HEK293 (cell line): ENCODE results near the gene SGTB.
A peak's percentile ranks its signal among the peaks of the same experiment; 100 is the strongest.

Source experiments
- CTCF ChIA-PET: fragments of 350-600 bp; formaldehyde crosslinking; extraction: SDS; loops from one replicate; lab custom pipeline; 2021; ENCODE audit warnings: antibody characterized with exemption; lab: Yijun Ruan, JAX
- POLR2A ChIA-PET: fragments of 300-600 bp; formaldehyde crosslinking; extraction: SDS; loops from one replicate; lab custom pipeline; 2020; ENCODE audit warnings: antibody characterized with exemption, inconsistent platforms; lab: Yijun Ruan, JAX
- H3K27ac ChIP-seq: fragments of 200-500 bp; sonication (Bioruptor generic); 2 replicates; pipeline ENCODE4 v1.5.1; 2014; ENCODE audit warnings: low read depth, low read length, control low read depth, inconsistent platforms; ENCODE audit errors: extremely low read depth
- H3K36me3 ChIP-seq, 2 experiments: fragments of 200-500 bp in 1 of 2; sonication (Bioruptor generic) in 1 of 2; 1 replicate in 1 of 2; 2 replicates in 1 of 2; pipeline ENCODE4 v1.5.1; 2014 to 2017; ENCODE audit warnings: inconsistent platforms in 2 of 2, low read length in 2 of 2; ENCODE audit not compliant: control insufficient read depth in 2 of 2, insufficient read depth in 1 of 2
- H3K4me1 ChIP-seq: fragments of 200-500 bp; sonication (Bioruptor generic); 2 replicates; pipeline ENCODE4 v1.5.1; 2014; ENCODE audit warnings: mild to moderate bottlenecking, low read length, inconsistent platforms; ENCODE audit not compliant: control insufficient read depth, insufficient read depth
- H3K4me3 ChIP-seq: 2 replicates; pipeline ENCODE4 v1.5.1; 2011; ENCODE audit warnings: low read depth, mild to moderate bottlenecking, control low read depth, low read length, moderate library complexity
- H3K9me3 ChIP-seq: fragments of 200-500 bp; sonication (Bioruptor generic); 2 replicates; pipeline ENCODE4 v1.5.1; 2014; ENCODE audit warnings: low read depth, low read length, inconsistent platforms; ENCODE audit not compliant: control insufficient read depth, insufficient read depth
- HOXD13 ChIP-seq: sonication (generic); formaldehyde crosslinking; IDR thresholded peaks from 2 replicates; pipeline ENCODE4 v1.8.0; 2022; ENCODE audit warnings: missing genetic modification reagents, borderline replicate concordance
- KLF10 ChIP-seq: fragments of 450-650 bp; IDR thresholded peaks from 2 replicates; pipeline ENCODE4 v1.5.1; 2018; ENCODE audit warnings: missing biosample characterization, mild to moderate bottlenecking, missing genetic modification characterization
- PRDM1 ChIP-seq: fragments of 450-650 bp; formaldehyde crosslinking; IDR thresholded peaks from 2 replicates; pipeline ENCODE4; 2016; ENCODE audit warnings: missing biosample characterization, missing genetic modification characterization
- RBAK ChIP-seq: fragments of 450-650 bp; formaldehyde crosslinking; IDR thresholded peaks from 2 replicates; pipeline ENCODE4 v1.5.1; 2016; ENCODE audit warnings: missing biosample characterization, missing genetic modification characterization
- SP3 ChIP-seq: fragments of 450-650 bp; formaldehyde crosslinking; IDR thresholded peaks from 2 replicates; pipeline ENCODE4 v1.5.1; 2016; ENCODE audit warnings: missing biosample characterization, missing genetic modification characterization
- SP7 ChIP-seq: fragments of 450-650 bp; formaldehyde crosslinking; IDR thresholded peaks from 2 replicates; pipeline ENCODE4 v1.5.1; 2016; ENCODE audit warnings: missing biosample characterization, missing genetic modification characterization
- TRIM28 ChIP-seq: IDR thresholded peaks from 2 replicates; pipeline ENCODE4 v1.6.1; 2011; ENCODE audit warnings: low read length, control low read depth, borderline replicate concordance
- WT1 ChIP-seq: fragments of 450-650 bp; formaldehyde crosslinking; IDR thresholded peaks from 2 replicates; pipeline ENCODE4 v1.5.1; 2016; ENCODE audit warnings: missing biosample characterization, missing genetic modification characterization
- ZFHX2 ChIP-seq: fragments of 450-650 bp; formaldehyde crosslinking; conservative IDR thresholded peaks from 2 replicates; pipeline ENCODE4 v1.5.1; 2016; ENCODE audit warnings: missing biosample characterization, missing genetic modification characterization
- ZFP37 ChIP-seq: fragments of 450-650 bp; formaldehyde crosslinking; IDR thresholded peaks from 2 replicates; pipeline ENCODE4 v1.5.1; 2016; ENCODE audit warnings: missing biosample characterization, missing genetic modification characterization
- ZNF223 ChIP-seq: fragments of 450-650 bp; formaldehyde crosslinking; IDR thresholded peaks from 2 replicates; pipeline ENCODE4 v1.5.1; 2016; ENCODE audit warnings: missing biosample characterization, missing genetic modification characterization
- ZNF324 ChIP-seq: fragments of 450-650 bp; formaldehyde crosslinking; IDR thresholded peaks from 2 replicates; pipeline ENCODE4 v1.5.1; 2016; ENCODE audit warnings: missing biosample characterization, missing genetic modification characterization
- ZNF518A ChIP-seq: fragments of 450-650 bp; formaldehyde crosslinking; conservative IDR thresholded peaks from 2 replicates; pipeline ENCODE4 v1.5.1; 2016; ENCODE audit warnings: low read depth, missing biosample characterization, missing genetic modification characterization
- ZNF596 ChIP-seq: fragments of 450-650 bp; IDR thresholded peaks from 2 replicates; pipeline ENCODE4 v1.5.0; 2018; ENCODE audit warnings: missing biosample characterization, mild to moderate bottlenecking, missing genetic modification characterization, moderate library complexity
- ZNF626 ChIP-seq: fragments of 450-650 bp; sonication (Bioruptor Pico); formaldehyde crosslinking; IDR thresholded peaks from 2 replicates; pipeline ENCODE4 v1.5.1; 2018; ENCODE audit warnings: missing biosample characterization, missing genetic modification characterization, inconsistent platforms
- ZNF704 ChIP-seq: fragments of 450-650 bp; formaldehyde crosslinking; IDR thresholded peaks from 2 replicates; pipeline ENCODE4 v1.5.1; 2016; ENCODE audit warnings: missing biosample characterization, missing genetic modification characterization
- ZSCAN30 ChIP-seq: fragments of 450-650 bp; IDR thresholded peaks from 2 replicates; pipeline ENCODE4 v1.5.1; 2018; ENCODE audit warnings: missing biosample characterization, mild to moderate bottlenecking, missing genetic modification characterization, moderate library complexity
- TF ChIP-seq, protein P1 (sequence below): fragments of 450-650 bp; formaldehyde crosslinking; IDR thresholded peaks from 2 replicates; pipeline ENCODE4 v1.5.1; 2016; ENCODE audit warnings: missing biosample characterization, missing genetic modification characterization
- TF ChIP-seq, protein P2 (sequence below): fragments of 450-650 bp; formaldehyde crosslinking; IDR thresholded peaks from 2 replicates; pipeline ENCODE4 v1.5.1; 2016; ENCODE audit warnings: missing biosample characterization, missing genetic modification characterization
- TF ChIP-seq, protein P3 (sequence below): fragments of 450-650 bp; formaldehyde crosslinking; IDR thresholded peaks from 2 replicates; pipeline ENCODE4 v1.5.1; 2016; ENCODE audit warnings: missing biosample characterization, missing genetic modification characterization

Gene SGTB

DNA sequence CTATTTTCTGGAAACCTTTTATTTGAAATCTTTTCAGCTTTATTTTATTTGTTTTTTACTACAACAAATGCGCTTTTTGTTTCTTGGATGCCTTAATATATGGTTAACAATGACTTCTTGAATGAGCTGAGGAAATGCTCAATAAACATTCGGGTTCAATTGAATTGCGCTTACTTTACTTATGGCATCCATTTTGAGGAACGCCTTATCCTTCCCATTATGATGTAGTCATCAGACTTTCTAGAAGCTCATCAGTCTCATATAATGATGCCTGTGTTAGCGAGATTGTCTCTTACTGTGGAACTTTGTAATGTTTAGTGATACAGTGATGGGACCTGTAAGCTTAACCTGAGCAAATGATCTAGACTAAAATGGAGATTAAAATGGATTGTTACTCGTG is 96.2 kb downstream of the SGTB start (continued):
- TF ChIP-seq ZSCAN30 (tag by site-specific recombination) = no peak

DNA sequence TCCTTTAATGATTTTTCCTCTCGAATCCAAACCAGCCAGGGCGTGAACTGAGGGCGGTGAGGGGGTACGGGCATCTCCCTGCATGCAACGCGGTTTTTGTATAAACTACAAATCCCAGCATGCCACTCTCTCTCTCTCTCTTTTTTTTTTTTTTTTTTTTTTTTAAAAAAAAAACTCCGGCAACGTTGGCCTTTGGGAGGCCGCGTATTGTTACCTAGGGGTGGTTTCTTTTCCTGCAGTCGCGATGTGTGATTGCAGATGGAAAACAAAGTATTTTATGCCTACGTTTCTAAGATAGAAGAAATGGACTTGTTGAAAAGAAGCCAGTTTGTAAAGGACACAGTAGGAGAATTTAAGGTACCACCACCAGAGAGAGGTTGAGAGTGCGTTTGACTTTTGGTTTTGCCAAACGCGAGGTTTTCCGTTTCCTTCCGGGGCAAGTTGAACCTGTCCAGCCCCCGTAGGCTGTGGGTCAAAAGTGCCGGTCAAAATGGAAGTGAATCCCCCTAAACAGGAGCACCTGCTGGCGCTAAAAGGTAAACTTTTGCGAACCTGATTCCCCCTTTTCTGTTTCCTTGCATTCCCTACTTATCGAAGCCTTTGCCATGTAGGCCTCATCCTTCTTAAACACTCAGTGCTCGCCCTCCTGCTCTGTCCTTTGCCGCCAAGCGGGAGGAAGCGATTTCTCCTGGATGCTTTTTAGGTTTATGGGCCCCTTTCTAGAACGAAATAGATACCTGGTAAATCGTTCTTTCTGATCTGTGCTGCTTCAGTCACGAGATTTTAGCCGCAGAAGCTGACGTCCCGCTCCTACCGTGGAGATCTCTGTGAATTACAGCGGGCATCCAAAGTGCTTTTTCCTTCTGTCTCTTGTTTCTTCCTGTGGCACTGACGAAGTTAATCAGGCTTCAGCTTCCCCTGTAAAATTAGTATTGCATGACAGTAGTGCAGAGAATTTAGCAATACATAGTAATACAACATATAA is 97.0 kb downstream of the SGTB start, which contains the start of the genes SHLD3 and TRAPPC13:
Gene SHLD3 (plus strand): TSS at position 457 of the 985 bp plus-strand sequence. CDS start 4,561 bp downstream, outside the sequence.
Gene TRAPPC13 (plus strand): TSS at position 457 of the 985 bp plus-strand sequence. CDS start 34 bp downstream, at position 491.
- no peaks in the 10 kb centered on the region for H3K9me3 ChIP-seq
- peak within 1 kb of the TSS; percentile 50 for H3K27ac ChIP-seq
- peaks cover 2% of the 10 kb centered on the region; the same call in 1 of the 2 replicates for H3K4me1 ChIP-seq
- H3K36me3 ChIP-seq = peaks cover 0 to 8% of the 10 kb centered on the region in 2 experiments; a peak in 2 of 3 replicates
- ChIA-PET POLR2A (interaction anchor here (0.9 to 1.2 kb wide), 3 partner anchors 21 to 98 kb away, joined by 3 read pairs; partner anchors contain the start of genes CENPK and PPWD1), CTCF (interaction anchor here (0.5 kb wide), 1 partner anchor 57 kb away, joined by 4 read pairs; no protein-coding TSS in a partner anchor)
- peak within 1 kb of the TSS; percentile 98 for H3K4me3 ChIP-seq
- TF ChIP-seq ZFP37 (tag by site-specific recombination) (peak; percentile 18; the same call in 1 of the 2 replicates), KLF10 (peak; percentile 46; the same call in 1 of the 2 replicates), HOXD13 (no peak), ZNF518A (tag by site-specific recombination) (peak; percentile 76), ZFHX2 (tag by site-specific recombination) (peak; percentile 28; the same call in 1 of the 2 replicates), TRIM28 (peak; percentile 75), RBAK (tag by site-specific recombination) (no peak), ZNF324 (0 out of 2 replicates have a peak, but pooled peaks have one; percentile 47), ZNF223 (0 out of 2 replicates have a peak, but pooled peaks have one; percentile 22), PRDM1 (tag by site-specific recombination) (peak; percentile 84), ZNF626 (tag by site-specific recombination) (no peak), WT1 (no peak), ZNF704 (tag by site-specific recombination) (no peak), SP3 (tag by site-specific recombination) (peak; percentile 1; the same call in 1 of the 2 replicates), SP7 (tag by site-specific recombination) (no peak), ZNF596 (tag by site-specific recombination) (peak; percentile 65)
- TF ChIP-seq, protein P1, sequence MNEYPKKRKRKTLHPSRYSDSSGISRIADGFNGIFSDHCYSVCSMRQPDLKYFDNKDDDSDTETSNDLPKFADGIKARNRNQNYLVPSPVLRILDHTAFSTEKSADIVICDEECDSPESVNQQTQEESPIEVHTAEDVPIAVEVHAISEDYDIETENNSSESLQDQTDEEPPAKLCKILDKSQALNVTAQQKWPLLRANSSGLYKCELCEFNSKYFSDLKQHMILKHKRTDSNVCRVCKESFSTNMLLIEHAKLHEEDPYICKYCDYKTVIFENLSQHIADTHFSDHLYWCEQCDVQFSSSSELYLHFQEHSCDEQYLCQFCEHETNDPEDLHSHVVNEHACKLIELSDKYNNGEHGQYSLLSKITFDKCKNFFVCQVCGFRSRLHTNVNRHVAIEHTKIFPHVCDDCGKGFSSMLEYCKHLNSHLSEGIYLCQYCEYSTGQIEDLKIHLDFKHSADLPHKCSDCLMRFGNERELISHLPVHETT (tag by site-specific recombination) = peak; percentile 36; the same call in 1 of the 2 replicates
- TF ChIP-seq, protein P2, sequence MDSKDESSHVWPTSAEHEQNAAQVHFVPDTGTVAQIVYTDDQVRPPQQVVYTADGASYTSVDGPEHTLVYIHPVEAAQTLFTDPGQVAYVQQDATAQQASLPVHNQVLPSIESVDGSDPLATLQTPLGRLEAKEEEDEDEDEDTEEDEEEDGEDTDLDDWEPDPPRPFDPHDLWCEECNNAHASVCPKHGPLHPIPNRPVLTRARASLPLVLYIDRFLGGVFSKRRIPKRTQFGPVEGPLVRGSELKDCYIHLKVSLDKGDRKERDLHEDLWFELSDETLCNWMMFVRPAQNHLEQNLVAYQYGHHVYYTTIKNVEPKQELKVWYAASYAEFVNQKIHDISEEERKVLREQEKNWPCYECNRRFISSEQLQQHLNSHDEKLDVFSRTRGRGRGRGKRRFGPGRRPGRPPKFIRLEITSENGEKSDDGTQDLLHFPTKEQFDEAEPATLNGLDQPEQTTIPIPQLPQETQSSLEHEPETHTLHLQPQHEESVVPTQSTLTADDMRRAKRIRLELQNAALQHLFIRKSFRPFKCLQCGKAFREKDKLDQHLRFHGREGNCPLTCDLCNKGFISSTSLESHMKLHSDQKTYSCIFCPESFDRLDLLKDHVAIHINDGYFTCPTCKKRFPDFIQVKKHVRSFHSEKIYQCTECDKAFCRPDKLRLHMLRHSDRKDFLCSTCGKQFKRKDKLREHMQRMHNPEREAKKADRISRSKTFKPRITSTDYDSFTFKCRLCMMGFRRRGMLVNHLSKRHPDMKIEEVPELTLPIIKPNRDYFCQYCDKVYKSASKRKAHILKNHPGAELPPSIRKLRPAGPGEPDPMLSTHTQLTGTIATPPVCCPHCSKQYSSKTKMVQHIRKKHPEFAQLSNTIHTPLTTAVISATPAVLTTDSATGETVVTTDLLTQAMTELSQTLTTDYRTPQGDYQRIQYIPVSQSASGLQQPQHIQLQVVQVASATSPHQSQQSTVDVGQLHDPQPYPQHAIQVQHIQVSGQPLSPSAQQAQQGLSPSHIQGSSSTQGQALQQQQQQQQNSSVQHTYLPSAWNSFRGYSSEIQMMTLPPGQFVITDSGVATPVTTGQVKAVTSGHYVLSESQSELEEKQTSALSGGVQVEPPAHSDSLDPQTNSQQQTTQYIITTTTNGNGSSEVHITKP = peak; percentile 94
- TF ChIP-seq, protein P3, sequence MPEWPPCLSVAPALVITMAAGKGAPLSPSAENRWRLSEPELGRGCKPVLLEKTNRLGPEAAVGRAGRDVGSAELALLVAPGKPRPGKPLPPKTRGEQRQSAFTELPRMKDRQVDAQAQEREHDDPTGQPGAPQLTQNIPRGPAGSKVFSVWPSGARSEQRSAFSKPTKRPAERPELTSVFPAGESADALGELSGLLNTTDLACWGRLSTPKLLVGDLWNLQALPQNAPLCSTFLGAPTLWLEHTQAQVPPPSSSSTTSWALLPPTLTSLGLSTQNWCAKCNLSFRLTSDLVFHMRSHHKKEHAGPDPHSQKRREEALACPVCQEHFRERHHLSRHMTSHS (tag by site-specific recombination) = no peak
